C4-2B (cell line): Measurements from ENCODE around the gene ARRDC1.

Experiments used
- CTCF ChIP-seq: fragments of 450-650 bp; conservative IDR thresholded peaks from 2 replicates; pipeline ENCODE4 v1.5.1; 2017; ENCODE audit warnings: mild to moderate bottlenecking
- ZFX ChIP-seq: fragments of 450-650 bp; IDR thresholded peaks from 2 replicates; pipeline ENCODE4 v1.6.1; 2017

- TF ChIP-seq CTCF (no peak), ZFX (no peak)
Observed at GRCh38 chr9:137583957-137584356, 21.5 kb upstream of the ARRDC1 start.
